Mononuclear cell (primary cell): Measurements from ENCODE around the gene GLI1. TPM values are rescaled to one million over a fixed set of nuclear protein-coding genes. Genes with fewer than 3 reads are reported as not detected.

Experiments used
- H3K27me3 ChIP-seq: 2 replicates; pipeline ENCODE4 v1.6.0; 2011; ENCODE audit warnings: low read length, control low read depth; ENCODE audit not compliant: insufficient read depth
- H3K4me1 ChIP-seq: 2 replicates; pipeline ENCODE4 v1.5.1; 2011; ENCODE audit warnings: mild to moderate bottlenecking, low read length, control low read depth; ENCODE audit not compliant: insufficient read depth
- H3K4me3 ChIP-seq: 2 replicates; pipeline ENCODE4 v1.5.1; 2011; ENCODE audit warnings: mild to moderate bottlenecking, low read length, moderate library complexity
- H3K9me3 ChIP-seq: 2 replicates; pipeline ENCODE4 v1.5.1; 2011; ENCODE audit warnings: low read depth, mild to moderate bottlenecking, control low read depth, low read length
- total RNA-seq: library from RNA; depleted of rRNA; stranded (reverse); fragments of >200 nt; gene quantifications from one replicate; pipeline ENCODE4 v1.2.3, GENCODE V29; 2012

GLI1 gene
- total RNA-seq, 1 donor: 0.10 TPM

- Histone ChIP-seq H3K27me3 (no peaks in the 10 kb centered on the region), H3K4me1 (peaks cover 86% of the 10 kb centered on the region), H3K4me3 (no peak overlapping the region), H3K9me3 (no peaks in the 10 kb centered on the region)
These were observed 14.3 kb downstream of the GLI1 start for GRCh38 chr12:57473886-57474285.

- no peaks in the 10 kb centered on the region for H3K9me3 ChIP-seq
- H3K27me3 ChIP-seq: no peaks in the 10 kb centered on the region
- peaks cover 87% of the 10 kb centered on the region for H3K4me1 ChIP-seq
- H3K4me3 ChIP-seq: no peak overlapping the region
These were observed 14.8 kb downstream of the GLI1 start for GRCh38 chr12:57474430-57474829.

- H3K4me3 ChIP-seq: no peak overlapping the region
- no peaks in the 10 kb centered on the region for H3K9me3 ChIP-seq
- no peaks in the 10 kb centered on the region for H3K27me3 ChIP-seq
- H3K4me1 ChIP-seq: peaks cover 87% of the 10 kb centered on the region
These were observed 15.3 kb downstream of the GLI1 start for GRCh38 chr12:57474862-57475261.

GRCh38 chr12:57475271-57476161 is 15.9 kb downstream of the GLI1 start:
- Histone ChIP-seq H3K9me3 (no peaks in the 10 kb centered on the region), H3K4me1 (peaks cover 87% of the 10 kb centered on the region), H3K27me3 (no peaks in the 10 kb centered on the region), H3K4me3 (peak overlapping the region; percentile 64)

GRCh38 chr12:57476162-57476992 is 16.8 kb downstream of the GLI1 start:
- Histone ChIP-seq H3K27me3 (no peaks in the 10 kb centered on the region), H3K9me3 (no peaks in the 10 kb centered on the region), H3K4me1 (peaks cover 87% of the 10 kb centered on the region), H3K4me3 (peak overlapping the region; percentile 64)

- Histone ChIP-seq H3K4me1 (peaks cover 84% of the 10 kb centered on the region), H3K9me3 (no peaks in the 10 kb centered on the region), H3K27me3 (no peaks in the 10 kb centered on the region), H3K4me3 (peak overlapping the region; percentile 64)
These were observed 17.6 kb downstream of the GLI1 start for GRCh38 chr12:57476993-57477709.

GRCh38 chr12:57477710-57478681 is 18.4 kb downstream of the GLI1 start:
- Histone ChIP-seq H3K9me3 (no peaks in the 10 kb centered on the region), H3K4me3 (peak overlapping the region; percentile 64), H3K27me3 (no peaks in the 10 kb centered on the region), H3K4me1 (peaks cover 75% of the 10 kb centered on the region)

GRCh38 chr12:57479043-57479375 is 19.4 kb downstream of the GLI1 start:
- Histone ChIP-seq H3K9me3 (no peaks in the 10 kb centered on the region), H3K4me1 (peaks cover 66% of the 10 kb centered on the region), H3K4me3 (peak overlapping the region; percentile 64), H3K27me3 (no peaks in the 10 kb centered on the region)

GRCh38 chr12:57479376-57480115 is 20.0 kb downstream of the GLI1 start, which contains the start of gene ARHGAP9:
ARHGAP9 (minus strand) TSS chr12:57479866; CDS start chr12:57479406, 460 bp downstream.
- peaks cover 61% of the 10 kb centered on the region for H3K4me1 ChIP-seq
- H3K9me3 ChIP-seq: no peaks in the 10 kb centered on the region
- no peaks in the 10 kb centered on the region for H3K27me3 ChIP-seq
- H3K4me3 ChIP-seq: peak within 1 kb of the TSS; percentile 64

GRCh38 chr12:57481671-57482070 is 22.1 kb downstream of the GLI1 start:
- Histone ChIP-seq H3K4me3 (no peak overlapping the region), H3K27me3 (no peaks in the 10 kb centered on the region), H3K9me3 (no peaks in the 10 kb centered on the region), H3K4me1 (peaks cover 41% of the 10 kb centered on the region)

- H3K4me3 ChIP-seq: no peak overlapping the region
- H3K4me1 ChIP-seq: peaks cover 43% of the 10 kb centered on the region
- no peaks in the 10 kb centered on the region for H3K9me3 ChIP-seq
- no peaks in the 10 kb centered on the region for H3K27me3 ChIP-seq
These were observed 23.9 kb downstream of the GLI1 start for GRCh38 chr12:57483466-57483865.

- H3K27me3 ChIP-seq: no peaks in the 10 kb centered on the region
- H3K4me3 ChIP-seq: no peak overlapping the region
- peaks cover 29% of the 10 kb centered on the region for H3K4me1 ChIP-seq
- no peaks in the 10 kb centered on the region for H3K9me3 ChIP-seq
These were observed 26.1 kb downstream of the GLI1 start for GRCh38 chr12:57485695-57486094.

GRCh38 chr12:57487055-57487596 is 27.5 kb downstream of the GLI1 start:
- no peaks in the 10 kb centered on the region for H3K9me3 ChIP-seq
- H3K4me3 ChIP-seq: no peak overlapping the region
- H3K4me1 ChIP-seq: peaks cover 18% of the 10 kb centered on the region
- no peaks in the 10 kb centered on the region for H3K27me3 ChIP-seq
